Astrocyte (in vitro differentiated cells and primary cell): ENCODE measurements around the gene TM4SF20. TPM values are rescaled to one million over a fixed set of nuclear protein-coding genes. Genes with fewer than 3 reads are reported as not detected.

Source experiments
- DNase-seq: peaks from one replicate; pipeline ENCODE4 v3.0.0-alpha.2; 2010; ENCODE audit warnings: low read depth
- FAIRE-seq: peaks from 2 replicates; lab custom pipeline; 2011; peaks lifted over from hg19 to GRCh38; lab: Jason Lieb, UNC
- H2AFZ ChIP-seq: 2 replicates; pipeline ENCODE4 v1.6.0; 2012; ENCODE audit warnings: low read depth, low read length, inconsistent platforms
- H3K27ac ChIP-seq: 2 replicates; pipeline ENCODE4 v1.5.1; 2011; ENCODE audit warnings: low read depth, low read length, inconsistent platforms
- H3K27me3 ChIP-seq: 2 replicates; pipeline ENCODE4 v1.6.0; 2011; ENCODE audit warnings: low read length, inconsistent platforms; ENCODE audit not compliant: insufficient read depth
- H3K36me3 ChIP-seq: 2 replicates; pipeline ENCODE4 v1.5.1; 2011; ENCODE audit warnings: low read length, inconsistent platforms; ENCODE audit not compliant: insufficient read depth
- H3K4me1 ChIP-seq: 2 replicates; pipeline ENCODE4 v1.5.1; 2011; ENCODE audit warnings: low read length, inconsistent platforms; ENCODE audit not compliant: insufficient read depth
- H3K4me2 ChIP-seq: 2 replicates; pipeline ENCODE4 v1.6.0; 2012; ENCODE audit warnings: low read length, inconsistent platforms
- H3K4me3 ChIP-seq: 2 replicates; pipeline ENCODE4 v1.5.1; 2011; ENCODE audit warnings: low read depth, mild to moderate bottlenecking, low read length, inconsistent platforms; ENCODE audit not compliant: insufficient read depth
- H3K79me2 ChIP-seq: 2 replicates; pipeline ENCODE4 v1.6.0; 2012; ENCODE audit warnings: mild to moderate bottlenecking, low read length, inconsistent platforms; ENCODE audit not compliant: insufficient read depth
- H3K9ac ChIP-seq: 2 replicates; pipeline ENCODE4 v1.6.0; 2012; ENCODE audit warnings: mild to moderate bottlenecking, low read length, inconsistent platforms
- H3K9me3 ChIP-seq: 2 replicates; pipeline ENCODE4 v1.5.1; 2012; ENCODE audit warnings: low read depth, mild to moderate bottlenecking, low read length, inconsistent platforms; ENCODE audit not compliant: insufficient read depth
- H4K20me1 ChIP-seq: 2 replicates; pipeline ENCODE4 v1.6.0; 2012; ENCODE audit warnings: low read length, inconsistent platforms; ENCODE audit not compliant: insufficient read depth
- H3K27ac Mint-ChIP-seq: one replicate; pipeline ENCODE4 v1.8.0; 2021; ENCODE audit warnings: mild to moderate bottlenecking, mixed read lengths; ENCODE audit not compliant: unreplicated experiment
- H3K27me3 Mint-ChIP-seq: one replicate; pipeline ENCODE4 v1.8.0; 2021; ENCODE audit warnings: low read depth, mixed read lengths; ENCODE audit not compliant: unreplicated experiment
- H3K36me3 Mint-ChIP-seq: one replicate; pipeline ENCODE4 v1.8.0; 2021; ENCODE audit warnings: low read depth, mixed read lengths; ENCODE audit not compliant: unreplicated experiment
- H3K4me1 Mint-ChIP-seq: one replicate; pipeline ENCODE4 v1.8.0; 2021; ENCODE audit warnings: low read depth, mixed read lengths; ENCODE audit not compliant: unreplicated experiment
- H3K4me3 Mint-ChIP-seq: one replicate; pipeline ENCODE4 v1.8.0; 2021; ENCODE audit warnings: mild to moderate bottlenecking, moderate library complexity, mixed read lengths; ENCODE audit not compliant: unreplicated experiment
- H3K9me3 Mint-ChIP-seq: one replicate; pipeline ENCODE4 v1.8.0; 2021; ENCODE audit warnings: mild to moderate bottlenecking, mixed read lengths; ENCODE audit not compliant: unreplicated experiment
- EZH2 ChIP-seq: IDR thresholded peaks from 2 replicates; pipeline ENCODE4 v1.6.1; 2012; ENCODE audit warnings: mild to moderate bottlenecking, low read length, inconsistent platforms; ENCODE audit not compliant: insufficient read depth
- total RNA-seq: library from RNA; stranded (reverse); gene quantifications from 2 replicates; pipeline ENCODE4 v1.2.1, GENCODE V29; 2021
- TF ChIP-seq, protein P1 (sequence below): IDR thresholded peaks from 2 replicates; pipeline ENCODE4 v1.5.1; 2011; ENCODE audit warnings: low read depth, mild to moderate bottlenecking, inconsistent platforms, low read length, moderate library complexity; ENCODE audit not compliant: insufficient read depth

The TM4SF20 gene
- total RNA-seq, 1 donor from 2014 or later, result not detected

DNA sequence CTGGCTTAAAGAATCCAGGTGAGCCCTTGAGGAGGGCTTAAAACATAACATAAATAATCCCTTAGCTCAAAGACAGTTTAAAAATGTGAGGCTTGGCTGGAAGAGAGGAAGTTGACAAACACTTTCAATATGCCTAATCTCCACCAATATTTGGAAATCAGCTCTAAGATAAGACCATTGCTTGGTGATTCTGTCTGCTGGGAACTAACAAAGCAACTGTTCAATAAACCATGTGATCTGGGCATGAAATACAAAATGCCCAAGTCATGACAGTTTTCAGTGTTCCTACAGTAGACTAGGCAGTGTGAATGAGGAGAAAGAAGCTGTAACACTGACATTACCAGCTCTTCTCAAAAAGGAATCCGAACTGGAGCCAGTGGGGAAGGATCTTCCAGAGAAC, 43.4 kb downstream of the TM4SF20 start:
- Histone ChIP-seq H3K27me3 (no peaks in the 10 kb centered on the region), H3K9ac (no peak overlapping the region), H3K79me2 (peaks cover 16% of the 10 kb centered on the region), H3K4me1 (no peaks in the 10 kb centered on the region), H3K4me3 (no peak overlapping the region), H3K9me3 (no peaks in the 10 kb centered on the region), H3K4me2 (no peak overlapping the region), H3K27ac (no peak overlapping the region), H3K36me3 (peaks cover 11% of the 10 kb centered on the region), H2AFZ (no peak overlapping the region), H4K20me1 (no peaks in the 10 kb centered on the region)
- H3K4me3 Mint-ChIP-seq, result no peak overlapping the region
- no peak for TF ChIP-seq EZH2
- TF ChIP-seq, protein P1, sequence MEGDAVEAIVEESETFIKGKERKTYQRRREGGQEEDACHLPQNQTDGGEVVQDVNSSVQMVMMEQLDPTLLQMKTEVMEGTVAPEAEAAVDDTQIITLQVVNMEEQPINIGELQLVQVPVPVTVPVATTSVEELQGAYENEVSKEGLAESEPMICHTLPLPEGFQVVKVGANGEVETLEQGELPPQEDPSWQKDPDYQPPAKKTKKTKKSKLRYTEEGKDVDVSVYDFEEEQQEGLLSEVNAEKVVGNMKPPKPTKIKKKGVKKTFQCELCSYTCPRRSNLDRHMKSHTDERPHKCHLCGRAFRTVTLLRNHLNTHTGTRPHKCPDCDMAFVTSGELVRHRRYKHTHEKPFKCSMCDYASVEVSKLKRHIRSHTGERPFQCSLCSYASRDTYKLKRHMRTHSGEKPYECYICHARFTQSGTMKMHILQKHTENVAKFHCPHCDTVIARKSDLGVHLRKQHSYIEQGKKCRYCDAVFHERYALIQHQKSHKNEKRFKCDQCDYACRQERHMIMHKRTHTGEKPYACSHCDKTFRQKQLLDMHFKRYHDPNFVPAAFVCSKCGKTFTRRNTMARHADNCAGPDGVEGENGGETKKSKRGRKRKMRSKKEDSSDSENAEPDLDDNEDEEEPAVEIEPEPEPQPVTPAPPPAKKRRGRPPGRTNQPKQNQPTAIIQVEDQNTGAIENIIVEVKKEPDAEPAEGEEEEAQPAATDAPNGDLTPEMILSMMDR, result no peak
- no peak for DNase-seq
- no peak overlapping the region for H3K27ac Mint-ChIP-seq
- H3K27me3 Mint-ChIP-seq, result no peaks in the 10 kb centered on the region
- FAIRE-seq, result no peak
- H3K9me3 Mint-ChIP-seq, result no peaks in the 10 kb centered on the region
- H3K36me3 Mint-ChIP-seq, result peaks cover 10% of the 10 kb centered on the region
- H3K4me1 Mint-ChIP-seq, result no peaks in the 10 kb centered on the region

DNA sequence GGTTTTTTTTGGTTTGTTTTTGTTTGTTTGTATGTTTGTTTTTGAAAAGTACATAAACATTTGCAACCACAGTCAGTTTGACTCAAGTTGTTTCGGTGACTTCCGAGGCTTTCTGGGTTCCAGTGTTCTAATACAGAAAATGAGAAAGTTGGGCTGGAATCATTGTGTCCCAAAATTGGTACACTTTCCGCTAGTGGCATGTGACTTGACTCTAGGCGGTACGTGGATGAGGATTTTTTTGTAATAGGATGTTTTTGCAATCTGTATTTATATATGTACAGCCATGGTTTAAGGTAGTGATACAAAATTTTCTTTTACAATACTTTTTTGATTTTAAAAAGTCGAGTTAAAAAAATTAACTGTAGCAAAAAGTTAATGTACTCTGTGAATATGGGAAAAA, 52.3 kb downstream of the TM4SF20 start:
- no peak for DNase-seq
- TF ChIP-seq EZH2, result no peak
- TF ChIP-seq, protein P1, result no peak
- Histone ChIP-seq H3K27me3 (no peaks in the 10 kb centered on the region), H2AFZ (no peak overlapping the region), H3K4me3 (peak overlapping the region; percentile 84), H4K20me1 (peaks cover 6% of the 10 kb centered on the region), H3K4me2 (peak overlapping the region; percentile 94), H3K36me3 (no peaks in the 10 kb centered on the region), H3K27ac (no peak overlapping the region), H3K9me3 (peaks cover 2% of the 10 kb centered on the region), H3K9ac (no peak overlapping the region), H3K79me2 (peaks cover 71% of the 10 kb centered on the region), H3K4me1 (peaks cover 6% of the 10 kb centered on the region)
- peaks cover 9% of the 10 kb centered on the region for H3K4me1 Mint-ChIP-seq
- H3K36me3 Mint-ChIP-seq, result peaks cover 3% of the 10 kb centered on the region
- FAIRE-seq, result no peak
- H3K27ac Mint-ChIP-seq, result no peak overlapping the region
- no peaks in the 10 kb centered on the region for H3K27me3 Mint-ChIP-seq
- peaks cover 4% of the 10 kb centered on the region for H3K9me3 Mint-ChIP-seq
- peak overlapping the region; percentile 95 for H3K4me3 Mint-ChIP-seq

DNA sequence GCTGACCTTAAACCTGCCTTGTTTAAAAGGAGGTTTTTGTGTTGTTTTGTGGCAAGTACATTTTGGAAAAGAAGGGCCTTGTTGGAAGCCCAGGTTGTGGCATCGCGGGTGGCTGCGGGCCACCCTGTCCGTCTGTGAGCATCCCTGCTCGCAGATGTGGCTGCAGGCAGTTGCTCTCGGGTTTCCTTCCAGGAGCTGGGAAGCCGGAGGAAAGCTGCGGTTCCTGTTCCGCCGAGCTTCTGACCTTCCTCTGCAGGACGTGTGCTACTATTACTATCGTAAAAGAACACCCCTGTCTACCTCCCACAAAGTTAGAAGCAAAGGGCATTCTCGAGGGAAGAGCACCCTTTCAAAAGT, 53.3 kb downstream of the TM4SF20 start:
- peaks cover 2% of the 10 kb centered on the region for H3K36me3 Mint-ChIP-seq
- H3K27me3 ChIP-seq, result no peaks in the 10 kb centered on the region
- peak overlapping the region; percentile 83 for H3K27ac Mint-ChIP-seq
- peak overlapping the region; percentile 94 for H3K4me2 ChIP-seq
- peak; percentile 33 for DNase-seq
- H4K20me1 ChIP-seq, result peaks cover 6% of the 10 kb centered on the region
- H3K4me3 ChIP-seq, result peak overlapping the region; percentile 84
- H2AFZ ChIP-seq, result peak overlapping the region; percentile 93
- peaks cover 61% of the 10 kb centered on the region for H3K79me2 ChIP-seq
- FAIRE-seq, result no peak
- peaks cover 2% of the 10 kb centered on the region for H3K9me3 ChIP-seq
- H3K9me3 Mint-ChIP-seq, result peaks cover 4% of the 10 kb centered on the region
- H3K36me3 ChIP-seq, result no peaks in the 10 kb centered on the region
- peaks cover 6% of the 10 kb centered on the region for H3K4me1 ChIP-seq
- H3K9ac ChIP-seq, result peak overlapping the region; percentile 93
- TF ChIP-seq, protein P1, result no peak
- TF ChIP-seq EZH2, result no peak
- no peaks in the 10 kb centered on the region for H3K27me3 Mint-ChIP-seq
- H3K27ac ChIP-seq, result peak overlapping the region; percentile 87
- peaks cover 9% of the 10 kb centered on the region for H3K4me1 Mint-ChIP-seq
- H3K4me3 Mint-ChIP-seq, result peak overlapping the region; percentile 95
